GM21717 (cell line): ENCODE data around the gene EZR.

Source experiments
- ATAC-seq: cut with Tn5 transposase; IDR thresholded peaks from one replicate; pipeline ENCODE4 v1.9.1; 2021; ENCODE audit warnings: mild to moderate bottlenecking, moderate library complexity; ENCODE audit not compliant: unreplicated experiment

The EZR gene

GRCh38 chr6:158780246-158780884 is 38.8 kb downstream of the EZR start:
- ATAC-seq, result no peak

DNA sequence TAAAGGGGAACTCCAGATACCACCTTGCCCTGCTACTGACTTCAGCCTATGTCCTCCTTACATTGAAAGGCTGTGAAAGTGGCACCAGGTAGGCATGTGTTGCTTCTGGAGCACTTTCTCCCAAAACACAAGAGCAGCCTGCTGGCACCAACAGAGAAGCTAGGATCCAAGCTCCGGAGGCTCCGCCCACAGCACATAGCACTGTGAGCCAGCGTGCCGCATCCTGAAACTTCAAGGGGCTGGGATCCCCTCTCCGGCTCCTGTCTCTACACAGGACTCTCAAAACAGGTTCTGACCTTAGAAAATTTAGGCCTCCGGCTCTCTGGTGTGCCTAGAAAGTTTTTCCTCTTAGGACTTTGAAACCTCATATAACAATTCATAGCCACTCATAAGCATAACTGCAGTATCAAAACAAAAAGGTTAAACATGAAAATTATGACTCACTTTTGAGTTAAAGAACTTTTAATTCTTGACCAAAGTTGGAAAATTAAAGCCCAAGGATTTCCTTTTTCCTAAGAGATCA is 41.1 kb downstream of the EZR start:
- ATAC-seq, result no peak

DNA sequence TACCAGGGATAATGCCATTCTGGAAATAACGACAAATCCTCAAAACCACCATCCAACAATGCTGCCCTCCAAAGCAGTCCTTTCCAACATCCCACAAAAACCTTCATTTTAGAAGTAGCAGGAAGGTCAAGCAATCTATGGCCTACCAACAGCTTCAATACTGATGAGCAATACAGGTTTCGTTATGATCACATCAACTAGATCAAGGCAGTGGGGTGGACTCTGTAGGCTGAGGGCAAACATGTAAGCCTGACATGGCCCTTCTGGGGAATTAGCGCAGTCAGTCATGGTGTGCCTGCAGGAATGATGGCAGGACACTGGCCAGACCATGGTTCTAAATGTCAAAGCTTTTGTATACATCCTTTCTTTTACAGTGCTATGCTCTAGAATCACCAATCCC is 41.7 kb downstream of the EZR start:
- no peak for ATAC-seq

- no peak for ATAC-seq
Measured at GRCh38 chr6:158776737-158777136, 42.4 kb downstream of the EZR start.

DNA sequence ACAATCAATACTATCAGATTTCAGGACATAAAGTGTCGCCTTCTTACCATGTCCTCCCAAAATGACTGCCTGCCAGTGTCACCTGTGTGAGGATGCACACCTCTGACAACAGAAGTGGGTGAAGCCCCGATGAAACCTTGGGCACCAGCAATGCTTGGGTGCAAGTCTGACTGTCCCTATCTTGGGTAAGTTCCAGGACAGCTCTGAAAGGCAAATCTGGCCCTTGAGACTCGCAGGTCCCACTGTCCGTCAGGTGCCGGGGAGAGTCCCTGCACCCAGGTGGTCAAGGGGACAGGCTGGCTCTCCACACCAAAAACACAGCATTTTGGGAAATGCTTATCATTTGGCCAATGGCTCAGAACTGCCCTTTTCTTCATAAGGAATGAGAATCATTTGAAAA is 43.3 kb downstream of the EZR start:
- ATAC-seq, result no peak

DNA sequence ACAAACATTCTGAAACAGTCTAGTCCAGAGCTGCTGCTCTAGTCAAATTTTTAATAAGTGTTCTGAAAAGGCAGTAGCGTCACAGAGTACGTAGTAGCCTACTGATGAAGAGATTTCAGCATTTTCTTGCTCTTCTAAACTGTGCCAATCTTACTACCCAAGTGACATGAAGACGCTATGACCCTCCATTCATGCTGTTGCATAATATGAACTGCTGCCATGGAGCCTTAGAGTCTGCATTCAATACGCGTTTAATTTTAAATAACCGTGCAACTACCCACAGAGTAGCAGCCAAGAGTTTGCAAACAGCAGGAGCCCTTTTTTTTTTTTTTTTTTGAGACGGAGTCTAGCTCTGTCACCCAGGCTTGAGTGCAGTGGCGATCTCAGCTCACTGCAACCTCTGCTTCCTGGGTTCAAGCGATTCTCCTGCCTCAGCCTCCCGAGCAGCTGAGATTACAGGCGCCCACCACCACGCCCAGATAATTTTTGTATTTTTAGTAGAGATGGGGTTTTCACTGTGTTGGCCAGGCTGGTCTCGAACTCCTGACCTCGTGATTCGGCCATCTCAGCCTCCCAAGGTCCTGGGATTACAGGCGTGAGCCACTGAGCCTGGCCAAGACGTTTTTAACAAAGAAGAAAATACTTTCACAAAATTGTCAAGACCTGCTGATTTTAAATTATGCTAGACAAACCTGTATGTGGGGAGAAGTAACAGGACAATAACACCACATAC is 44.3 kb downstream of the EZR start:
- no peak for ATAC-seq

DNA sequence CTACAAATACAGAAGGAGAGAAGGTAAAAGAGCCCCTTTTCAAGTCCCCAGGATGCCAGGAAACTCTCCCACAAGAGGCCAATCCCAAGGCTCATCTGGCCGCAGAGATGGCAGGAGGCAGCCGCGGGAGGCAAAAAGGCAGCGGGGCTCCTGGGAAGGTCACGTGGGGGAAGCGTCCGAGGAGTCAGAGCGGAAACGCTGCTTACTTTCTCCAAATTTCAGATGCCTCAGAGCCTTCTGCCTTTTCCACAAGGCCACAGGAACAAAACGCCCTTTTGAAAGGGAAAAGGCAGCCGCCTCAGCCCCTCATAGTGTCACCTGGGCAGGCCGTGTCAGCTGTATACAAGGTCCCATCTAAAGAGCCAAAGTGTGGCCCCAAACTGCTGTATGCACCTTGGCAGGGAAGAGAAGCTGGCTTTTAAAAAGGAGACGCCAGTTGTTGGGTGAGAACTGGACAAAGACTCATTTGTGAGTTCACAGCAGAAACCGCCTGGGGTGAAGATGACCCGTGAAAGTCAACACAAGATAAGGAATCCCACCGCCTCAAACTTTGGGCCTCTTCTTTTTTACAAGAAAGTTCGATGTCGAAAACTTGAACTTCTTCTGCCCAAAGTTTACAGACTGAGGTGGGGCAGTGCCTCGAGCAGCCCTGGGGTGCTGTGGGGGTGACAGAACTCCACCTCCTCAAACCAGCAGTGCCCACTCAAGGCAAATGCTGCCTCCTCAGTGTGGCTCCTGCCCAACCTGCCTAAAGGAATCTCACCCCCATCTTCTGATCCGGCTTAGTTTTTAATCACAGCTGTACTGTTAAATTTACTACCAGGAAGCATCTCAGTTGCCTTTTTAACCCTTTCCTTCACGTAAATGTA is 45.4 kb downstream of the EZR start:
- no peak for ATAC-seq

DNA sequence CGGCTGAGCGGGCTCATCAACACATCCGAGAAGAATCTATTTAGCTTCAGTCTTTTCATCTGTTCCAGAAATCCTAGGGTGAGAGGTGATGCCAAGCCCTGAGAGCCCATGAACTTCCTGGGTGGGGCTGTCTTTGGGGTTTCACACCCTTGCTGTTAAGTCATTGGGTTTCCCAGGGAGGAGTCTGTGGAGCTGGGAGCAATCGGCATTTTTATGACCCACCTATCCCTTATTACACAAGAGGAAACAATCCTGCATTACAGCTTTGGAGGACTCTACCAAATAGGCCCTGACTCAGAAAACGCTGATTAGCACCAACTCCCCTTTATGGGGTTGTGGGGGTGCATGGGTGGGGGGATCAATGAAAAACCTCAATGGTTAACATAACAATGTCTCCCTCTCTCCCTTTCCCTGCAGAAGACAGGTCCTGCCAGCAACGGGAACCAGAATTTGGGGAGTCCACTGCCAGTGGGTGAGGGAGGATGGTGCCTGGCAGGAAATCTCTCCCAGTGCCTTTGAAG is 46.3 kb downstream of the EZR start:
- no peak for ATAC-seq

DNA sequence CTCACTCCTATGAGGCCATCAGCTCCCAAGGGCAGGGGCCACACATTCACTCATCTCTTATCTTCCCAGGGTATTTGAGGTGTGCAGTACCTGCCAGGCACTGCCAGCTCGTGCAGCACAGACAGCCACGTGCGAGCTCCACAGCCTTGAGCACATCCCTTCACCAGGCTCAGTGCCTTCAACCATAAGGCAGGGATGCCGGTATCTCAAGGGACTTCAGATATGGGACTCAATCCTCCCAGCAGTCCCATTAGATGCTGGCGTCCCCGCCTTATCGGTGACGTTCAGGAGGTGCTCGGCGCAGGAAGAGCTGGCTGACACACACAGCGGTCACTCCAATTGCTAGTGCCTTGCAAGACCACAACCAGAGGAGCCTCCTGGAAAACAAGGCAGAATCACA is 47.0 kb downstream of the EZR start:
- ATAC-seq, result no peak

DNA sequence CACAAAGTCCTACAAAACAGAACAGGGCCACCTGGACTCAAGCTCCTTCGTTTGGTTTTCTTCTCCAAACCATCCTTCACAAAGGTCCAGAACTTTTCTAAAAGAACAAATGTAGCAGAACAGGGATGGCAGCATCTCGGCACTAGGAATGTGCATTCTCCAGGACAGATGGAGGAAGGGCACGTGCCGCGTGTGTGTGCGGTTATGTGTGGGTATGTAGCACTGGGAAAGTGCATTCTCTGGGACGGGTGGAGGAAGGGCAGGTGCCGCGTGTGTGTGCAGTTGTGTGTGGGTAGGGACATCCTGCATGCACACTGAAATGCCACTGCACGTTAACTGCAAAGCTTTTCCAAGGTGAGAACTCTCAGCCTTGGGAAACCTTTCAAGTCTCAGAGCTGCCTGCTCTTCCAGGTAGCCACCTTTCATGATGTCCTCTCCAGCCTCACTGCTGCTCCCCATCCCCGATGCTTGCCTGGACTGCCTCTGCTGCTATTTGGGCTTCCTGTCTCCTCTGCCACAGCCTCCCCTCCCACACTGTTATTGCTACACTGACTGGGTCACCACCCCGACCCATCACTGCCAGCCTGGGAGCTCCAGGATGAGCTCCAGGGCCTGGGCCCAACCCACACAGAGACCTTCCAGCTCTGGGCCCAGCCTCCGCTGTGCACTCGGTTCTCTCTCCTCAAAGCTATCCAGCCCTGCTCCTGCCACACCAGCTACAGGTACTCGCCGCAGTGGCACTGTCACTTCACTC is 47.6 kb downstream of the EZR start:
- no peak for ATAC-seq

- no peak for ATAC-seq
Measured at GRCh38 chr6:158770533-158771330, 48.4 kb downstream of the EZR start.

- ATAC-seq, result no peak
Measured at GRCh38 chr6:158769771-158770432, 49.3 kb downstream of the EZR start.

- no peak for ATAC-seq
Measured at GRCh38 chr6:158769234-158769770, 49.9 kb downstream of the EZR start.

DNA sequence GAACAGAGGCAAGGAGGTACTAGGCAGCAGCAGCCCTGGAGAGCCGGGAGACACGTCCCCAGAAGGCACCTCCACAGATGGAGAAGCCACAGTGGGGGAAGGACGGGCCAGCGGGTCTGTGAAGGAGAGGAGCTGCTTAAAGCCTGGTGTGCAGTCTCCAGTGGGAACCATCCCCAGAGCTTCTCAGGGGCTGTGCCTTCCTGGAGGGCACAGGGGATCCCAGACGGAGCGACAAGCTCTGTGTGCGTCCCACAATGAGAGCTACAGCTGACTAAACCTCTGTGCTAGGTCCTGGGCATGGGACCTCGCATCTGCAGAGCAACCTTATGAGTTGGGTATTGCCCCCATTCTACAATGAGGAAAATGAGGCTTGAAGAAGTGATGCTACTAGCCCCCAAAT is 50.7 kb downstream of the EZR start:
- ATAC-seq, result no peak

DNA sequence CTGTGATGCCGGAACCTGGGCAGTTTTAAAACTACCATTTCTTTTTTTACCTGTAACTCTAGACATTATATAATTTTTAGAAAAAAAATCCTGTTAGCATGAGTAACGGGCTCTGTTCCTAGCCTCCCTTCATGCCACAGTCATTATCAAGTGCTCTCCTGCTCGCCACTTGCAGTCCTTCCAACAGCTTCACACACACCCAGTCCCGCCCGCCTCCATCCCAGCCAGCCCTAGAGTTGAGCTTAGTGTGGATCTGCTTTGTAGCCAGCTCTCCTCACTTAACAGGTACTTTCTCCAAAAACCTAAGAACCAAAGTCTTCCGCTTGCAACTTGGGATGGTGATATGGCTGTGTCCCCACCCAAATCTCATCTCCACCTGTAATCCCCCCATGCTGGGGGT is 51.5 kb downstream of the EZR start:
- ATAC-seq, result no peak

DNA sequence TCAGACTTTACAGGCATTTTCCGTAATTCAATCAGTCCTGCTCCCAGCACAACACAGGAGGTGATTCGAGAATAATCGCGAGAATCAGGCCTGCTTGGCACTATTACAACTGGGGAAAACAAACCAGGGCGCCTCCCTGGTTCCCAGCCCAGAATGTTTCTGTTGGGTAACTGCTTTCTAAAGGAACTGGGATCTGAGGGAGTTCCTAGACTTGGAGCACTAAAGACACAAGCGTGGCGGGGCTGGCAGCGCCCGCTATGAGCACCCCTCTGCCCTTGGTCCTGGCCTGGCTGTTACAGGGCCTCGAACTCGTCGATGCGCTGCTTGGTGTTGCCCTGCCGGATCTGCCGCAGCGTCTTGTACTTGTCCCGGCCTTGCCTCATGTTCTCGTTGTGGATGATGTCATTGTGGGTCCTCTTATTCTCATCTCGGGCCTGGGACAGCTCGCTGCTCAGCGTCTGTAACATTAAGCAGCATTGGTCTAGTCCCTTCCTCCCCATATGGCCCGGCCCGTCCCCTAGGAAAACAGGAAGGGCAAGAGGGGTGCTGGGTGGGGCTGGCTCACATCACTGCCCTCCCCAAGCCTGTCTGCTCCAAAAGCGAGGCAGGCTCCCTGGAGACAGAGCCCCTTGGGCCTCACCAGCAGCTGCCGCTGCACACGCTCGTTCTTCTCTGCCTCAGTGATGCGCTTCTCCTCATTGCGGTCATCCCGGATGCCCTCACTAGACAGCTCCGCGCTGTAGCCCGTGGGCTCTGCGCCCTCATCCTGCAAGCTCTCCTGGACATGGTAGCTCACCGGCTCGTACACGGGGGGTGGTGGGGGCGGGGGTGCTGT is 52.3 kb downstream of the EZR start:
- ATAC-seq, result no peak

DNA sequence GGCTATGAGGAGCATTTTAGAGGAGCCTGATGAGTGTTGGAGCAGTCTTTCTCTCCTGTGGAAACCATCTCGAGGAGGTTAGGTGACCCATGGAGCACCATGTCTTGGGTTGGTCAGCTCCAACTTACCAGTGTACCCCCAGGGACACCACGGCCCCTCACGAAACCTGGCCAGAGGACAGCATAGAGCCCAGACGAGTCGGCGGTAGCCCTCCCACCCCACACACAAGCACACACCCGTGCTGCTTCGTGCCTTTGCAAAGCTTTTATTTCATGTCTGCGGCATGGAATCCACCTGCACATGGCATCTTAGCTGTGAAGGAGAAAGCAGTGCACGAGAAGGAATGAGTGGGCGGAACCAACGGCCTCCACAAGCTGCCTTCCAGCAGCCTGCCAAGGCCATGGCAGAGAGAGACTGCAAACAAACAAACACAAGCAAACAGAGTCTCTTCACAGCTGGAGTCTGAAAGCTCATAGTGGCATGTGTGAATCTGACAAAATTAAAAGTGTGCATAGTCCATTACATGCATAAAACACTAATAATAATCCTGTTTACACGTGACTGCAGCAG is 53.6 kb downstream of the EZR start:
- no peak for ATAC-seq

DNA sequence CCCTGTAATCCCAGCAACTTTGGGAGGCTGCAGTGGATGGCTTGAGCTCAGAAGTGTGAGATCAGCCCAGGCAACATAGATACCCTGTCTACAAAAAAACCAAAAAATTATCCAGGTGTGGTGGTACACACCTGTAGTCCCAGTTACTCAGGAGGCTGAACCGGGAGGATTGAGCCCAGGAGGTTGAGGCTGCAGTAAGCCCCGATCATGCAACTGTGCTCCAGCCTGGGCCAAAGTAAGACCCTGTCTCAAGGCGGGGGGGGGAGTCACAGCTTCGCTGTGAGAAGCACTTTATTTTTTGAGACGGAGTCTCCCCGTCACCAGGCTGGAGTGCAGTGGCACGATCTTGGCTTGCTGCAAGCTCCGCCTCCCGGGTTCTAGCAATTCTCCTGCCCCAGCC is 54.2 kb downstream of the EZR start:
- no peak for ATAC-seq
